Activated B cell treated with CpG ODN at 0.5 μM for 24 hours (primary cell): Measurements from ENCODE around the gene PSMA4. TPM values are rescaled to one million over a fixed set of nuclear protein-coding genes. Genes with fewer than 3 reads are reported as not detected.
"Not testable (repeated sequence)": the region's sequence is repeated elsewhere in the genome, so short reads cannot be mapped to it uniquely, and the experiment has no call there.

Experiments used
- ATAC-seq: fragments of 200-7000 bp; cut with Tn5 transposase; one replicate; pipeline ENCODE4 v1.10.0; 2021; ENCODE audit warnings: low read depth, mild to moderate bottlenecking, moderate library complexity
- CTCF ChIA-PET: fragments of 350-600 bp; sonication (Branson Sonifier 250); formaldehyde crosslinking; loops from one replicate; lab custom pipeline; 2021; ENCODE audit warnings: antibody characterized with exemption; lab: Charles Lee
- POLR2A ChIA-PET: fragments of 350-600 bp; sonication (Branson Sonifier 250); formaldehyde crosslinking; loops from one replicate; lab custom pipeline; 2021; ENCODE audit warnings: antibody characterized with exemption; lab: Charles Lee
- DNase-seq: peaks from one replicate; pipeline ENCODE4 v3.0.0; 2022
- H3K27ac Mint-ChIP-seq: one replicate; pipeline ENCODE4 v1.8.0; 2020; ENCODE audit warnings: mixed read lengths
- H3K27me3 Mint-ChIP-seq: one replicate; pipeline ENCODE4 v1.8.0; 2021; ENCODE audit warnings: mixed read lengths
- H3K36me3 Mint-ChIP-seq: one replicate; pipeline ENCODE4 v1.8.0; 2021; ENCODE audit warnings: low read depth, mixed read lengths
- H3K4me1 Mint-ChIP-seq: one replicate; pipeline ENCODE4 v1.8.0; 2021; ENCODE audit warnings: mixed read lengths
- H3K4me3 Mint-ChIP-seq: one replicate; pipeline ENCODE4 v1.8.0; 2020; ENCODE audit warnings: mild to moderate bottlenecking, mixed read lengths
- H3K9me3 Mint-ChIP-seq: one replicate; pipeline ENCODE4 v1.8.0; 2020; ENCODE audit warnings: mixed read lengths
- intact Hi-C: fragments of 100-400 bp; cut with micrococcal nuclease; formaldehyde crosslinking; loops from one replicate; pipeline ENCODE4 v1.15.1; 2024
- total RNA-seq: library from RNA; stranded (reverse); gene quantifications from 2 replicates; pipeline ENCODE4 v1.2.3, GENCODE V29; 2022
- TF ChIP-seq, protein P1 (sequence below): fragments of 200-600 bp; IDR thresholded peaks from one replicate; pipeline ENCODE4 v1.8.0; 2022; ENCODE audit warnings: antibody characterized with exemption, mild to moderate bottlenecking

PSMA4 gene
- total RNA-seq, 1 donor from 2014 or later = 178 TPM

DNA sequence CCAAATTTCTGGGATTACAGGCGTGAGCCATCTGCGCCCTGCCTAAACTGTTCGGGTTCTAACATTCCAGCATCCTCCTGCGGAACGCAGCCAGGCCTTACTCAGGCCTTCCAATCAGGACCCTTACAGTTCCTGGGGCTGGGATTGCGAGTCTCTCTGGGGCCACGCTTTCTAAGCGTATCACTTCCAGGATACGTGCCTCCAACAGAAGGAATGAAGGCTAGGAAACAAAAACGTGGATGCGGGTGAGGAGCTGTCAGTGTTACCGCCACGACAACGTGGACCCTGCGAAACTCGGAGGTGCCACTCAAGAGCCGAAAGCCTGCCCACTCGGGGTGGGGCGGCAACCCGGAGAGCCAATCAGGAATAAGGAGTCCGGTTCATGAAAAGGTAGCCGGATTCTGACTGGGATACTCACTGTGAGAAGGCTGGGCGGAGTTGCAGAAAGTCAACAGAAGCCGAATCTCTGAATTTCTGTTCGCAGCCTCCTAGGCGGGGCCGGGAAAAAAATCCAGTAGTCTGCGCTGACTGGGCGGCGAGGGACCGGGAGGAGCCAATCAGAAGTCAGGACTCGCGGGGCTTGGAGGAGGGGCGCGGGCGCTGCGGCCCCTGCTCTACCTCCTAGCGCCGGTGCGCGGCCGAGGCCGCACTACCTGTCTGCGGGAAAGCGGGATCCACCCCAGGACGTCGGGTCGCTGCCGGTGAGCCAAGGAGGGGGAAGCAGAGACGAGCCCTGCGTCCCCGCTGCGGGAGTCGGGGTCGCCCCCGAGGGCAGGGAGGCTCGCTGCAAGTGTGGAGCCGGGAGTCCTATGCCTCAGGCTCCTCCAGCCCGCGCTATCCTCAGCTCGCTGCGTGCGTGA lies 33.0 kb upstream of the PSMA4 start, which contains the start of gene HYKK:
HYKK (plus strand) TSS at position 607 of the 860 bp plus-strand sequence. CDS start 5,512 bp downstream, outside the sequence.
- H3K36me3 Mint-ChIP-seq = peaks cover 2% of the 10 kb centered on the region
- CTCF ChIA-PET = no interaction called here
- H3K4me1 Mint-ChIP-seq = peaks cover 11% of the 10 kb centered on the region
- TF ChIP-seq, protein P1, sequence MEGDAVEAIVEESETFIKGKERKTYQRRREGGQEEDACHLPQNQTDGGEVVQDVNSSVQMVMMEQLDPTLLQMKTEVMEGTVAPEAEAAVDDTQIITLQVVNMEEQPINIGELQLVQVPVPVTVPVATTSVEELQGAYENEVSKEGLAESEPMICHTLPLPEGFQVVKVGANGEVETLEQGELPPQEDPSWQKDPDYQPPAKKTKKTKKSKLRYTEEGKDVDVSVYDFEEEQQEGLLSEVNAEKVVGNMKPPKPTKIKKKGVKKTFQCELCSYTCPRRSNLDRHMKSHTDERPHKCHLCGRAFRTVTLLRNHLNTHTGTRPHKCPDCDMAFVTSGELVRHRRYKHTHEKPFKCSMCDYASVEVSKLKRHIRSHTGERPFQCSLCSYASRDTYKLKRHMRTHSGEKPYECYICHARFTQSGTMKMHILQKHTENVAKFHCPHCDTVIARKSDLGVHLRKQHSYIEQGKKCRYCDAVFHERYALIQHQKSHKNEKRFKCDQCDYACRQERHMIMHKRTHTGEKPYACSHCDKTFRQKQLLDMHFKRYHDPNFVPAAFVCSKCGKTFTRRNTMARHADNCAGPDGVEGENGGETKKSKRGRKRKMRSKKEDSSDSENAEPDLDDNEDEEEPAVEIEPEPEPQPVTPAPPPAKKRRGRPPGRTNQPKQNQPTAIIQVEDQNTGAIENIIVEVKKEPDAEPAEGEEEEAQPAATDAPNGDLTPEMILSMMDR = no peak
- peak; percentile 87 for ATAC-seq
- no peaks in the 10 kb centered on the region for H3K9me3 Mint-ChIP-seq
- intact Hi-C loops = loop anchor here (2.0 to 10.0 kb wide), 3 partner anchors 34 to 198 kb away; partner anchors contain the start of genes IREB2 and PSMA4
- no peak within 1 kb of the TSS for H3K27ac Mint-ChIP-seq
- POLR2A ChIA-PET = interaction anchor here (1.5 to 2.1 kb wide), 2 partner anchors 33 to 69 kb away, joined by 6 to 8 read pairs; partner anchors contain the start of genes IREB2 and PSMA4
- H3K27me3 Mint-ChIP-seq = peaks cover 13% of the 10 kb centered on the region
- DNase-seq = peak; percentile 53
- H3K4me3 Mint-ChIP-seq = peak within 1 kb of the TSS; percentile 91

DNA sequence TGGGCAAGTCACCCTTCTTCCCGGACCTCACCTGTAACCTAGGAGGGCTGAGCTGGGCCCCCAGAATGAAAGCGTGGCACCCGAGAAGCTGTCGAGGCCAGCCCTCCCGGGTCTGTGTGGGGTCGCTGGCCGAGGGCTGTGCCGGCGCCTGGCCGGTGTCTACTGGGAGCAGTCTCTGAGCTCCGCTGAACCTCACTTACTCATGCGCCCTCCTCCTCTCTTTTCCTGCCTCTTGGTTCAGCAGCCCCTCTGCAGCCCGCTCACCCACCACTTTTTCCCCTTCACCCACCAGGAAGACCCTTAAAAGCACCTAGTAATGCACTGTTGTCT lies 32.4 kb upstream of the PSMA4 start:
- intact Hi-C loops = loop anchor here (2.0 to 10.0 kb wide), 3 partner anchors 33 to 197 kb away; partner anchors contain the start of genes IREB2 and PSMA4
- peaks cover 13% of the 10 kb centered on the region for H3K27me3 Mint-ChIP-seq
- POLR2A ChIA-PET = interaction anchor here (1.5 to 2.1 kb wide), 2 partner anchors 33 to 70 kb away, joined by 6 to 8 read pairs; partner anchors contain the start of genes IREB2 and PSMA4
- CTCF ChIA-PET = no interaction called here
- H3K27ac Mint-ChIP-seq = no peak overlapping the region
- peak overlapping the region; percentile 91 for H3K4me3 Mint-ChIP-seq
- peak; percentile 29 for ATAC-seq
- no peak for DNase-seq
- TF ChIP-seq, protein P1 = no peak
- H3K4me1 Mint-ChIP-seq = peaks cover 11% of the 10 kb centered on the region
- peaks cover 2% of the 10 kb centered on the region for H3K36me3 Mint-ChIP-seq
- no peaks in the 10 kb centered on the region for H3K9me3 Mint-ChIP-seq

DNA sequence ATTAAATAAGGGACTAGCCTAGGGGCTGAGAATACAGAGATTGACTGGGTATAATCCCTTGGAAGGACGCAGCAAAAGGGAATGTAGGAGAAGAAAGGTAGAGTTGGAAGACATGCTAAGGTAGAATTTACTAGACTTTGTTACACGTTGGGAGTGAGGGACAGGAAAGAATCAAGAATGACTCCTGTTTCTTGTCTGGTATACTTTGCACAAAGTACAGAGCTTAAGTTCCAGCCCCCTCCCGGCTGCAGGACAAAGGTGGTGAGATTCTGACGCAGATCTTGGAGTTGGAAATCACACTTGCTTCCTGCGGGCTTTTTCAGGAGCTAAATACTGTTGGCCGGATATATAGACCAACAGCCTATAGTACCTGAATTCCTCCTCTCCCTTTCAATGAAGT lies 32.0 kb upstream of the PSMA4 start:
- Mint-ChIP-seq H3K27ac (no peak overlapping the region), H3K4me1 (peaks cover 11% of the 10 kb centered on the region), H3K36me3 (peaks cover 2% of the 10 kb centered on the region), H3K27me3 (peaks cover 13% of the 10 kb centered on the region), H3K4me3 (peak overlapping the region; percentile 91), H3K9me3 (no peaks in the 10 kb centered on the region)
- POLR2A ChIA-PET = interaction anchor here (1.5 to 2.1 kb wide), 2 partner anchors 32 to 70 kb away, joined by 6 to 8 read pairs; partner anchors contain the start of genes IREB2 and PSMA4
- DNase-seq = no peak
- TF ChIP-seq, protein P1 = no peak
- CTCF ChIA-PET = no interaction called here
- ATAC-seq = no peak
- intact Hi-C loops = loop anchor here (10.0 kb wide), 1 partner anchor 197 kb away; no protein-coding TSS in a partner anchor

DNA sequence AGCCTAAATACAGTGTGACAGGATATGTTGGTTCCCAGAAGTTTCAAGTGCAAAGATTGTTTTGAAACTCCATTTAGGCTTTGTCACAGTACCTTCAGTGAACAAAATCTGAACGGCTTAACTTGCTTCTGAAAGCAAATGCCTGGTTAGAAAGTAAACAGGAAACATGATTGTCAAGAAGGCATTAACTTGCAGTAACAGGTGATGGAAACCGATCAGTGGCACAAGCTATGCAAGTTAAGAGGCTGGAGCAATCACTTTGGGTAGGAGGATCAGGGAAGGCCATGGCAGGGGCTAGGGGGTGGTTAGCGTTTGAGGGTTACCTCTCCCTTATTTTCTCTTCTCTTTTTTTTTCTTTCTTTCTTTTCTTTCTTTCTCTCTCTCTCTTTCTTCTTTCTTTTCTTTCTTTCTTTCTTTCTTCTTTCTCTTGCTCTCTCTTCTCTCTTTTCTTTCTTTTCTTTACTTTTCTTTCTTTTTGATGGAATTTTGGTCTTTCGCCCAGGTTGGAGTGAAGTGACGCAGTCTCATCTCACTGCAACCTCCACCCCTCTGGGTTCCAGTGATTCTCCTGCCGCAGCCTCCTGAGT lies 30.4 kb upstream of the PSMA4 start:
- CTCF ChIA-PET = no interaction called here
- no peak for ATAC-seq
- Mint-ChIP-seq H3K27ac (no peak overlapping the region), H3K4me1 (peaks cover 11% of the 10 kb centered on the region), H3K27me3 (peaks cover 13% of the 10 kb centered on the region), H3K4me3 (no peak overlapping the region), H3K36me3 (peaks cover 2% of the 10 kb centered on the region), H3K9me3 (no peaks in the 10 kb centered on the region)
- intact Hi-C loops = loop anchor here (10.0 kb wide), 1 partner anchor 195 kb away; no protein-coding TSS in a partner anchor
- POLR2A ChIA-PET = no interaction called here
- no peak for DNase-seq
- TF ChIP-seq, protein P1 = no peak

DNA sequence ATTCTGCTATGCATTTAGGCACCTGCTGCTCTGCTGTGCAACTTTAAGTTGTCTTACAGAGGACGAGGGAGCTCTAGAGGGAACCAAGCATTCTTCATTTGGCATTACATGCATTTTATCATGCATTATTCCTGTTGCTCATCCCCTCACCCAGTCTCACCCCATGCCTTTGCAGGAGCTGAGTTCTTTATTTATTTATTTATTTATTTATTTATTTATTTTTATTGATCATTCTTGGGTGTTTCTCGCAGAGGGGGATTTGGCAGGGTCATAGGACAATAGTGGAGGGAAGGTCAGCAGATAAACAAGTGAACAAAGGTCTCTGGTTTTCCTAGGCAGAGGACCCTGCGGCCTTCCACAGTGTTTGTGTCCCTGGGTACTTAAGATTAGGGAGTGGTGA lies 20.2 kb upstream of the PSMA4 start:
- H3K9me3 Mint-ChIP-seq, H3K27me3 Mint-ChIP-seq, CTCF ChIA-PET: not testable (repeated sequence)

More for the DNA sequence above, 20.2 kb upstream of the PSMA4 start:
- DNase-seq, H3K4me3 Mint-ChIP-seq, H3K36me3 Mint-ChIP-seq, intact Hi-C loops, H3K4me1 Mint-ChIP-seq, ATAC-seq, H3K27ac Mint-ChIP-seq, POLR2A ChIA-PET: not testable (repeated sequence)
